Lower leg skin (tissue), 3 donors: ENCODE measurements around the gene HSH2D.

Source experiments
- CTCF ChIP-seq, 3 donors: fragments of 450-650 bp; IDR thresholded peaks; one replicate each; pipeline ENCODE4 v1.5.1; 2016; ENCODE audit warnings: antibody characterized with exemption in 3 of 3, mild to moderate bottlenecking in 3 of 3, moderate library complexity in 2 of 3
- POLR2A ChIP-seq, 2 donors: fragments of 450-650 bp; IDR thresholded peaks; one replicate each; pipeline ENCODE4 v1.6.1; 2016 to 2017; ENCODE audit warnings: antibody characterized with exemption in 2 of 2, mild to moderate bottlenecking in 1 of 2, moderate library complexity in 1 of 2

DNA sequence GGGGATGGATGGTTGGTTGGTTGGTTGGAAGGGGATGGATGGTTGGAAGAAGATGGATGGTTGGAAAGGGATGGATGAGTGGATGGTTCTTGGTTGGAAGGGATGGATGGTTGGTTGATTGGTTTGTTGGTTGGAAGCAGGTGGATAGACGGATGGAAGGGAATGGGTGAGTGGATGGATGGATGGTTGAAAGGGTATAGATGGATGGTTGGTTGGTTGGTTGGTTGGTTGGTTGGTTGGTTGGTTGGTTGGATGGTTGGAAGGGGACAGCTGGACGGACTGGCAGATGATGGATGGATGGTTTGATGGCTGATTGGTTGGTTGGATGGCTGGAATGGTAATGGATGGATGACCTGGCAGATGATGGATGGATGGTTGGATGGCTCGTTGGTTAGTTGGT lies 11.8 kb upstream of the HSH2D start:
- TF ChIP-seq POLR2A (IDR thresholded peaks at IDR 0.05), result no peak
- no peak for TF ChIP-seq CTCF (IDR thresholded peaks at IDR 0.05)
